Measurements from ENCODE around the gene TRPM4.
"Not testable (repeated sequence)": the region's sequence is repeated elsewhere in the genome, so short reads cannot be mapped to it uniquely, and the experiment has no call there.

Gene TRPM4

GRCh38 chr19:49151267-49152118 lies 6.1 kb upstream of the TRPM4 start:
- peak; percentile 17 to 31 for DNase-seq

GRCh38 chr19:49152119-49152550 lies 5.5 kb upstream of the TRPM4 start:
- DNase-seq: no peak

DNA sequence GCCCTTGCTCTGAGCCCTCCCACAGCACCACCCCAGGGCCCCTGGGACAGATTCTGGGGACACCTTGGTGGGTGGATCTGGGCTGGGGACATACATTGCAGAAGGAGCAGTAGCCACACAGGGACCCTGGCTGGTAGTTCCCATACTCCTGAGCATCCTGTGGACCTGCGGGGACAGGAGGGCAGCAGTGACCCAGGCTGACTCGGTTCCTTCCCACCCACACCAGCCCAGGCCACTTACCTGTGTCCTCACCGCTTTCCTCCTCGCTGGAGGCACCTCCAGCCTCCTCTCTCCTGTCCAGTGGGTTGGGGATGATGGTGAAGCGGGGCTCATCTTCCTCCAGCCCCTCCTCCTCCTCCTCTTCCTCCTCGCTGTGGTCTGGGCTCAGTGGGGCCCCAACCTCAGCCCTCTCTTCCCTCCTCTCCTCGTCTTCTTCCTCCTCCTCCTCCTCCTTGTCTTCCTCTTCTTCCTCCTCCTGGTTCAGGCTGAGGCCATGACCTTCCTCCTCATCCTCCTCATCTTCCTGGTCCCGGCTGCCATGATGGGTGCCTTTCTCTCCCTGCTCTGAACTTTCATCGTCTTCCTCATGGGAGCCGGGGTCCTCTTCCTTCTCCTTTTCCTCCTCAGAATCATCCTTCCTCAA lies 4.3 kb upstream of the TRPM4 start:
- no peak for DNase-seq

DNA sequence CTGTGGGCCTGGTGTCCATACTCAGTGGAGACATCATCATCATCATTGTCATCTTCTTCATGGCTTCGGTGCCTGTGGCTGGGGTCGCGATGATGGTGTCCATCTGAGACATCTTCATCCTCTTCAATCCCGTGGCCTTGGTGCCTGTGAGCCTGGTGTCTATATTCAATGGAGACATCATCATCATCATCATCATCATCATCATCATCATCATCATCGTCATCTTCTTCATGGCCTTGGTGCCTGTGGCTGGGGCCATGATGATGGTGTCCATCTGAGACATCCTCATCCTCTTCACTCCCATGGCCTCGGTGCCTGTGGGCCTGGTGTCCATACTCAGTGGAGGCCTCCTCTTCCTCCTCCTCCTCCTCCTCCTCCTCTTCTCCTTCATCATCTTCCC lies 3.3 kb upstream of the TRPM4 start:
- DNase-seq: no peak

DNA sequence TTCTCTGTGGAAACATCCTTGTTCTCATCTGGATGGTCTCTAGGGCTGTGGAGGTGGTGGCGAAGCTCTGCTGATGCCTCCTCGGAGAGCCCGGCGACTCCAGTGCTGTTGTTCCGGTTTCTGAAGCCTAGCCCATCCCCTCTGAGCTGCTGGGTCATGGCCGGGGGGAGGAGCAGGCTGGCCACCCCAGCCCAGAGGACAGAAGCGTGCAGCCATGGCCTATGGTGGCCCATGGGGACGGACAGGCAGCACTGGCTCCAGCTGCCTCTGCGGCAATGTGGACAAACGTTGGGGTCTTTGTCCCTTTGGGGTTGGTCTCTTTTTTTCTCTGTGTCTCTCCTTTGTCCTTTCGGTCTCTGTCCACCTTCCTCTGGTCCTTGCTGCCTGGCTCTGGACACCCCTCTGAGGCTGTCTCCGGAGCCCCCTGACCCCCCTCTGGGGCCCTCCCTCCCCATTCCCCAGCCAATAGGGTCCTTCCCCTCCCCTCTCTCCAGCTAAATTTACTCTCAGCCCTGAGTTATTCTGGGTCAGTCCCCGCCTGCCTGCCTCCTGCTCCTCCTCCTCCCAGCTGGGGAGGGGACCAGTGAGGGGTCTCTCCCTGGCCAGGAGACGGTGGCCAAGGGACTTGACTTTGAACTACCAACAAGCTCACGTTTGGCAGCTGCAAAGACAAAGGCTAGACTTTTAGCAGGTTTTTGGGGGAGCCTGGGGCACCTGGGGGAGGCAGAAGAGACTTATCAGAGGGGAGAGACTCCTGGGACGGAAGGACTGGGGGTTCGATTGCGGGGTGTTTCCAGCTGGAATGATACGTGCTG lies 2.4 kb upstream of the TRPM4 start, which contains the start of gene HRC:
Gene HRC (minus strand): TSS at position 392 of the 815 bp plus-strand sequence. CDS start 159 bp downstream, at position 233.
- DNase-seq: no peak

DNA sequence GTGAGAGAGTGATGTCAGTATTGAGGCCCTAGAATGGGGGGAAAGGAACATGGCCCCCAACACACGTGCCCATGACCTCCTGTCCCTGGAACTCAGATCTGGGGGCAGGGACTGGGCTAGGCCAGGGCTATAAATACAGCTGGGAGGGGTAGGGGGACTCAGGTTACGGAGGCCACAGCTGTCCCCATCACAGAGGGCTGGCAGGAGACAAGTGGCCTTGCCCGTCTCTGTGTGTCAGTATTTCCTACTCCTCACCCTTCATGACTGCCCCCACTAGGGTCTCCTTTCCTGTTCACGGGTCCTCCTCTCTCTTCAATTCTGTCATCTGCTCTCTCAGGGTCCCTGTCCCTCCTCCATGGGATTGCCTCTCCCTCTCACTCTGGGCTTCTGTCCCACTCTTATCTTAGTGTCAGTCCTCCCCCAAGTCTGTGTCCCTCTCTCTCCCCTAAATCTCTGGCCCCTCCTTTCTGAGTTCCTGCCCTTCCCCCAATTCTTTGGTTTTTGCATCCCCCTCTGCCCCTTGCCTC lies 1.7 kb upstream of the TRPM4 start:
- DNase-seq: no peak

DNA sequence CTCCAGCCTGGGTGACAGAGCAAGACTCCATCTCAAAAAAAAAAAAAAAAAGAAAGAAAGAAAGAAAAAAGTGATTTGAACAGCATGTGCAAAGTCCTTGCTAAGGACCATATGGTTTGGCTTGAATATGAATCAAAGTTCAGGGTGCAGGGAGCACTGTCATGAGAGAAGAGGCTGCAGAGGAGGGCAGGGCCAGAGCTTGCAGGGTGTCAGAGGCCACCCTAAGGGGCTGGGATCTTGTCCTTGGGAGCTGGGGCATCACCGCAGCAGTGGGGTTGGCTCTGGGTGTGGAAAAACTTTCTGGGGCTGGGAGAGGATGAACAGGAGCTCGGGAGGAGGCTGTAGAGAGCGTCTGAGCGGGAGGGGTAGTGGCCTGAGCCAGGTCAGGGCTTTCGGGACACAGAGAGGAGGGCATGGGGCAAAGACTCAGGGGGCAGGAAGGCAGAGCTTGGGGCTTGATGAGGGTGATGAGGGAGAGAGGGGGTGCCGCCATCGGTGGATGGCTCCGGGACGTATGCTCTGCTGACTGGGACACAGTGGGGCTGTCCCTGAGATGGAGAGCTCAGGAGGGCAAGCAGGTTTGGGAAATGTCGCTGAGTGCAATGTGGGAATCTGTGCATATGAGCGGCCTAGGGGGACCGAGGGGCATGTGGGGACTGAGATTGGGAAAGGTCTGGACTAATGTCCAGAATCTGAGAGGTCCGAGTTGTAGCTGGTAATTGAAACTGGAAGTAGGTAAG lies 3.0 kb downstream of the TRPM4 start:
- no peak for DNase-seq

DNA sequence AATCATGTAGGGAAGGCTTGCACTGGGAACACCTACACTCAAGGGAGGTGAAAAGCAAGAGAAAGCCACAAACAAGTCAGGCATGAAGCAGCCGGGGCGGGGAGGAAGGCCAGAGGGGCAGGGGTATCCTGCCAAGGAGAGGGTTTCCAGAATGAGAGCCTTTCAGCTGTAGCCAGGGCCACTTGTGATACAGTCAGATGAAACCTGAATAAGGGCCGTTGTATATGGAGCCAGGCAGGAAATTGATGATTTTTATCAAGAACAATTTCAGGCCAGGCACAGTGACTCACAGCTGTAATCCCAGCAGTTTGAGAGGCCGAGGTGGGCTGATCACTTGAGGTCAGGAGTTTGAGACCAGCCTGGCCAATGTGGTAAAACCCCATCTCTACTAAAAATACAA lies 4.4 kb downstream of the TRPM4 start:
- no peak for DNase-seq

GRCh38 chr19:49165111-49165750 lies 7.6 kb downstream of the TRPM4 start:
- no peak for DNase-seq

GRCh38 chr19:49165865-49166301 lies 8.3 kb downstream of the TRPM4 start:
- DNase-seq: no peak

GRCh38 chr19:49167857-49168409 lies 10.3 kb downstream of the TRPM4 start:
- no peak for DNase-seq

DNA sequence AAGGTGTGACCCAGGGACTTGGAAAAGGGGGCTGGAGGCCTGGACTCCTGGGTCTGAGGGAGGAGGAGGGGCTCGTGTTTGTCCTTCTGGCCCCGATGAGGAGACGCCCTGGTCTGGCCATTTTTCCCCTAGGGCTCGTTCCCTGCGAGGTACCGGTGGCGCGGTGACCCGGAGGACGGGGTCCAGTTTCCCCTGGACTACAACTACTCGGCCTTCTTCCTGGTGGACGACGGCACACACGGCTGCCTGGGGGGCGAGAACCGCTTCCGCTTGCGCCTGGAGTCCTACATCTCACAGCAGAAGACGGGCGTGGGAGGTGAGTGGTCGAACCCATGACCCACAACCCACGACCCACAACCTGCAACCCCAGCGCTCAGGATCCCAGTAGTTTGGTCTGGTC lies 10.8 kb downstream of the TRPM4 start:
- DNase-seq: no peak

DNA sequence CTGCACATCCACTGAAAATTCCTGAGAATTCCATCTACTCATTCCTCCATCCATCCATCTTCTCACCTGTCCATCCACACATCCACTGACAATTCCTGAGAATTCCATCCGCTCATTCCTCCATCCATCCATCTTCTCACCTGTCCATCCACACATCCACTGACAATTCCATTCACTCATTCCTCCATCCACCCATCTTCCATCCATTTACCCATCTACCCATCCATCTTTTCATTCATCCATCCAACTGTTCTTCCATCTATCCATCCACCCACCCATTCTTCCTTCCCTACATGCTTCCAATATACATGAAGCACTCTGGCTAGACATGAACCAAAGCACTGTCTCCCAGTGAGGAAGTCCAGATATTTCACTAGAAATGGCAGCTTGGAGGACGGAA lies 15.6 kb downstream of the TRPM4 start:
- DNase-seq: no peak

GRCh38 chr19:49180659-49181058 lies 23.1 kb downstream of the TRPM4 start:
- DNase-seq: no peak

- not testable (repeated sequence) for DNase-seq
Measured at GRCh38 chr19:49182010-49182847, 24.6 kb downstream of the TRPM4 start.

DNA sequence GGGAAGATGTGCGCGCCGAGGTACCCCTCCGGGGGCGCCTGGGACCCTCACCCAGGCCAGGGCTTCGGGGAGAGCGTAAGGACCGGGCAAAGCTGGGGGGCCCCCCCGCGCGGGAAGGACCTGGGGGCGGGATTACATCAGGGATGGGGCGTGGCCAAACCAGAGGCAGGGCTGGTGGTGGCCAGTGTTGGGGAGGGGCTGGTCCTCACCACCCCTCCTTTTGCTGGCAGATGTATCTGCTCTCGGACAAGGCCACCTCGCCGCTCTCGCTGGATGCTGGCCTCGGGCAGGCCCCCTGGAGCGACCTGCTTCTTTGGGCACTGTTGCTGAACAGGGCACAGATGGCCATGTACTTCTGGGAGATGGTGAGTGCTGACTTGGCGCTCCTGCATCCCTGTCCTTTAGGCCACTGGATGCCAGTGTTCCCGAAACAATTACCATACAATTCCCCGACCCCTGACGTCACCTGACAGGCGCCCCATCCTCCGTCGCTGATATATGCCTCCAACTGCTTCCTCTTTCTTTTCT lies 25.3 kb downstream of the TRPM4 start:
- no peak for DNase-seq

DNA sequence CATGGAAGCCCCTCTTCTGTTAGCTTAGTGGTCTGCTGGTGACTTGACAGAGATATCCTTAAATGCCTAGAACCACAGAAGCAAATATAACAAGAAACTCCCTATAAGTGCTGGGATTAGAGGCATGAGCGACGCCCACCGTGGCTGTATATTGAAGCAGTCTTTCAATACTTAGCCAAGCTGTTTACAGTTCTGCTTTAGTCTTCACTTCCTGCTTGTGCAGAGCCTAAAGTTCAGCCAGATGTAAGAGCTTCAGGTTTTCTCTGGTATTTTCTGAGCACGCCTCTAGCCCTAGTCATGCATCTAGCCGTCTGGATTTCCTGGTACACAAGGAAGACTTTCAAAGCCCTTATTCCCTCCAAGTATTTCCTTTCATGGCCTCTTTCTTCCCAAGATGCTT lies 28.5 kb downstream of the TRPM4 start:
- no peak for DNase-seq

DNA sequence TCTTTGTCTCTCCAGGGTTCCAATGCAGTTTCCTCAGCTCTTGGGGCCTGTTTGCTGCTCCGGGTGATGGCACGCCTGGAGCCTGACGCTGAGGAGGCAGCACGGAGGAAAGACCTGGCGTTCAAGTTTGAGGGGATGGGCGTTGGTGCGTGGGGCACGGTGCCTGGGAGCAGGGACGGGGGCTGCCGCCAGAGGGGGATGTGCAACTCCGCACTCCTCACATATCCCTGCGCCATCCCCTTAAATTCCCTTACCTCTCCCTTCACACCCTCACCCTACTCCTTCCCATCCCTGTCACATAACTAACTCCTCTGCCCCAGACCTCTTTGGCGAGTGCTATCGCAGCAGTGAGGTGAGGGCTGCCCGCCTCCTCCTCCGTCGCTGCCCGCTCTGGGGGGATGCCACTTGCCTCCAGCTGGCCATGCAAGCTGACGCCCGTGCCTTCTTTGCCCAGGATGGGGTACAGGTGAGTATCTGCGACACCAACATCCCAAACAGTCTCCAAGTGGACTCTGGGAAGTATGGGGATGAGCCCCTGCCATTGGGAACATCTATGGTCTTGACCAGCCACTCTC lies 31.1 kb downstream of the TRPM4 start:
- no peak for DNase-seq

DNA sequence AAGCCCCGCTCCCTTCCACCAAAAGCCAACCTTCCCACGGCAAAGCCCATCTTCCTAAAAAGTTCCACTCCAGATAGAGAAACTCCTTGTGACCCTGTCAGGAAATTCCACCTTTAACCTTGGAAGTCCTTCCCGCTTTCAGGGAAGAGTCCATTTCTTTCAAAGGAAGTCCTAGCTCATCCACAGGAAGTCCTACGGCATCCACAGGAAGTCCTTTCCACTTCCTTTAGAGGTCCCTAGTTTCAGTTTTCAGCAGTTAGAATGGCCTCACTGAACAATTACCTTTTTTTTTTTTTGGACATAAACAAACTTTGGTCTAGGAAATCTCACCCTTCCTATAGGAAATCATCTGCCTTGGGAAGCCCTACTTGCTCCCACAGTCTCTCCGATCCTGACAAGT lies 31.7 kb downstream of the TRPM4 start:
- DNase-seq: no peak

DNA sequence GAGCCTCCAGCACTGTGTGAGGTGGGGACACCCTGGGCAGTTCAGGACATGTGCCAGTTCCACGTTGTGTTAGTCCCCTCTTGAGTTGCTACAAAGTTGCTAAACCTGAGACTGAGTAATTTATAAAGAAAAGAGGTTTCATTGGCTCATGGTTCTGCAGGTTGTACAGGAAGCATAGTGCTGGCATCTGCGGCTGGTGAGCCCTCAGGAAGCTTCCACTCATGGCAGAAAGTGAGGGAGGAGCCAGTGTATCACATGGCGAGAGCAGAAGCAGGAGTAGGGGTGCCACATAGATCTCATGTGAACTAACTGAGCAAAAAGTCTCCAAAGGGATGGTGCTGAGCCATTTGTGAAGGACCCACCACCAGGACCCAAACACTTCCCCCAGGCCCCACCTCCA lies 33.2 kb downstream of the TRPM4 start:
- DNase-seq: no peak

All from stimulated activated CD4-positive, alpha-beta T cell treated with anti-CD3 and anti-CD28 coated beads, Interleukin-4, amount 100 ng/mL, for 4 hours (primary cell).